Gastrocnemius medialis (tissue), 4 donors: ENCODE results near the gene SEMA3A. TPM values are rescaled to one million over a fixed set of nuclear protein-coding genes. Genes with fewer than 3 reads are reported as not detected.

Experiments used
- ATAC-seq, 2 donors: fragments of 150-250 bp; one replicate each; pipeline ENCODE4 v1.9.1; 2016
- DNase-seq, 2 donors: peaks; one replicate each; pipeline ENCODE4 v3.0.0-alpha.2; 2019
- H3K27ac ChIP-seq, 4 donors: fragments of 200-600 bp; sonication (generic); 1 replicate in 1 of 4; 2 replicates in 3 of 4; pipeline ENCODE4 v1.5.1; 2016 to 2018; ENCODE audit warnings: mild to moderate bottlenecking in 2 of 4, moderate library complexity in 1 of 4
- H3K27me3 ChIP-seq, 3 donors: fragments of 200-600 bp; sonication (generic) in 2 of 3; 1 replicate in 1 of 3; 2 replicates in 2 of 3; pipeline versions ENCODE4 v1.5.1 to v1.6.0; 2016 to 2019; ENCODE audit warnings: mild to moderate bottlenecking in 1 of 3, moderate library complexity in 1 of 3
- H3K36me3 ChIP-seq, 2 donors: fragments of 200-600 bp; sonication (generic) in 1 of 2; one replicate each; pipeline ENCODE4 v1.5.1; 2017 to 2018
- H3K4me1 ChIP-seq, 2 donors: fragments of 200-600 bp; sonication (generic) in 1 of 2; one replicate each; pipeline ENCODE4 v1.5.1; 2016 to 2017; ENCODE audit warnings: mild to moderate bottlenecking in 2 of 2
- H3K4me3 ChIP-seq, 4 donors: fragments of 200-600 bp; sonication (generic) in 3 of 4; 1 replicate in 1 of 4; 2 replicates in 3 of 4; pipeline ENCODE4 v1.5.1; 2016 to 2019; ENCODE audit warnings: mild to moderate bottlenecking in 2 of 4
- H3K9me3 ChIP-seq, 3 donors: fragments of 200-600 bp; sonication (generic) in 2 of 3; 1 replicate in 1 of 3; 2 replicates in 2 of 3; pipeline ENCODE4 v1.5.1; 2016 to 2019
- CTCF ChIP-seq, 5 experiments: fragments of 450-650 bp in 3 of 5; fragments of 200-600 bp in 2 of 5; sonication (generic) in 2 of 5; IDR thresholded peaks in 4 of 5; conservative IDR thresholded peaks in 1 of 5; 1 replicate in 4 of 5; 2 replicates in 1 of 5; pipeline ENCODE4 v1.5.1; 2016 to 2019; ENCODE audit warnings: antibody characterized with exemption in 5 of 5, mild to moderate bottlenecking in 3 of 5, moderate library complexity in 3 of 5
- POLR2A ChIP-seq, 2 donors: fragments of 450-650 bp; IDR thresholded peaks; one replicate each; pipeline ENCODE4 v1.6.1; 2017; ENCODE audit warnings: antibody characterized with exemption in 2 of 2, mild to moderate bottlenecking in 2 of 2, moderate library complexity in 2 of 2
- in situ Hi-C, 4 donors: fragments of 200-750 bp; cut with MboI; loops; one replicate each; pipeline versions ENCODE4 v1.15.0 to v1.8.0; 2017; ENCODE audit warnings: low sequenced_read_pairs in 4 of 4
- intact Hi-C: fragments of 100-400 bp; cut with DNase I; formaldehyde crosslinking; loops from one replicate; pipeline ENCODE4 v1.15.1; 2023; ENCODE audit warnings: low total_unique reads
- total RNA-seq, 4 donors: library from RNA; depleted of rRNA; stranded (reverse); fragments of >200 nt; gene quantifications; one replicate each; pipeline versions ENCODE4 v1.1.0 to v1.2.3, GENCODE V29; 2016

Gene SEMA3A
- total RNA-seq, 4 donors from 2014 or later = 0.07 to 0.29 (median 0.13) TPM

GRCh38 chr7:84134169-84134568 lies 60.4 kb downstream of the SEMA3A start:
- DNase-seq (no peak), ATAC-seq (no peak)
- Histone ChIP-seq H3K4me3 (no peak overlapping the region), H3K4me1 (no peaks in the 10 kb centered on the region), H3K9me3 (no peaks in the 10 kb centered on the region), H3K27ac (no peak overlapping the region), H3K36me3 (no peaks in the 10 kb centered on the region), H3K27me3 (no peaks in the 10 kb centered on the region)
- TF ChIP-seq POLR2A (IDR thresholded peaks at IDR 0.05) = no peak
- no peak for TF ChIP-seq CTCF (IDR thresholded peaks at IDR 0.05 in 4 of 5, conservative IDR thresholded peaks at IDR 0.05 in 1 of 5)
- in situ Hi-C loops (no loop called here), intact Hi-C loops (no loop called here)

- no peaks in the 10 kb centered on the region for H3K27me3 ChIP-seq
- in situ Hi-C loops (no loop called here), intact Hi-C loops (no loop called here)
- H3K4me3 ChIP-seq = no peak overlapping the region
- DNase-seq = no peak
- no peaks in the 10 kb centered on the region for H3K9me3 ChIP-seq
- H3K36me3 ChIP-seq = no peaks in the 10 kb centered on the region
- H3K27ac ChIP-seq = no peak overlapping the region
- no peaks in the 10 kb centered on the region for H3K4me1 ChIP-seq
- TF ChIP-seq POLR2A (IDR thresholded peaks at IDR 0.05) (no peak), CTCF (IDR thresholded peaks at IDR 0.05 in 4 of 5, conservative IDR thresholded peaks at IDR 0.05 in 1 of 5) (no peak)
- no peak for ATAC-seq
Measured at GRCh38 chr7:84125654-84126053, 68.9 kb downstream of the SEMA3A start.

- Histone ChIP-seq H3K36me3 (no peaks in the 10 kb centered on the region), H3K9me3 (no peaks in the 10 kb centered on the region), H3K4me3 (no peak overlapping the region), H3K27ac (no peak overlapping the region), H3K27me3 (no peaks in the 10 kb centered on the region), H3K4me1 (no peaks in the 10 kb centered on the region)
- intact Hi-C loops (no loop called here), in situ Hi-C loops (no loop called here)
- TF ChIP-seq POLR2A (IDR thresholded peaks at IDR 0.05) (no peak), CTCF (IDR thresholded peaks at IDR 0.05 in 4 of 5, conservative IDR thresholded peaks at IDR 0.05 in 1 of 5) (no peak)
- DNase-seq = no peak
- no peak for ATAC-seq
Measured at GRCh38 chr7:84123965-84124547, 70.5 kb downstream of the SEMA3A start.

- DNase-seq (no peak), ATAC-seq (no peak)
- no peaks in the 10 kb centered on the region for H3K9me3 ChIP-seq
- in situ Hi-C loops = no loop called here
- H3K27ac ChIP-seq = no peak overlapping the region
- no peaks in the 10 kb centered on the region for H3K36me3 ChIP-seq
- no peak for TF ChIP-seq POLR2A (IDR thresholded peaks at IDR 0.05)
- no peak for TF ChIP-seq CTCF (IDR thresholded peaks at IDR 0.05 in 4 of 5, conservative IDR thresholded peaks at IDR 0.05 in 1 of 5)
- no peaks in the 10 kb centered on the region for H3K4me1 ChIP-seq
- intact Hi-C loops = no loop called here
- H3K4me3 ChIP-seq = no peak overlapping the region
- H3K27me3 ChIP-seq = no peaks in the 10 kb centered on the region
Measured at GRCh38 chr7:84122582-84123360, 71.8 kb downstream of the SEMA3A start.
